ENCODE measurements around the gene CELSR1. TPM values are rescaled to one million over a fixed set of nuclear protein-coding genes. Genes with fewer than 3 reads are reported as not detected.

CELSR1 gene
- total and polyA plus RNA-seq, 2 of the 13 experiments (the other 11 are each of a cell fraction or from before 2014, with no cell fraction given), result 0.78 to 1.8 TPM

- WGBS (ENCODE audit: low lambda C conversion rate), result 95% methylated on average over 8 of the region's 8 CpGs
- Histone ChIP-seq H3K4me1 (ENCODE audit: insufficient read depth, low read length) (no peaks in the 10 kb centered on the region), H4K20me1 (ENCODE audit: insufficient read depth, low read length) (no peaks in the 10 kb centered on the region), H3K27me3 (ENCODE audit: control insufficient read depth in 1 of 2, insufficient read depth in 2 of 2, low read length in 2 of 2) (no peaks in the 10 kb centered on the region), H3K36me3 (replicated peaks in 1 of 2; ENCODE audit: control insufficient read depth in 1 of 2, insufficient read depth in 2 of 2, low read length in 2 of 2) (peaks cover 44 to 80% of the 10 kb centered on the region in 2 experiments), H2AFZ (ENCODE audit: low read length) (no peak overlapping the region), H3K9ac (ENCODE audit: insufficient read depth, low read depth, low read length) (no peak overlapping the region), H3K4me2 (ENCODE audit: low read depth, low read length) (no peak overlapping the region), H3K4me3 (replicated peaks in 1 of 3; ENCODE audit: insufficient read depth in 1 of 3, low read depth in 2 of 3, low read length in 3 of 3) (no peak overlapping the region), H3K27ac (ENCODE audit: extremely low read length, insufficient read depth, low read length) (no peak overlapping the region), H3K79me2 (ENCODE audit: insufficient read depth, low read length) (no peaks in the 10 kb centered on the region), H3K9me3 (ENCODE audit: low read length) (no peaks in the 10 kb centered on the region)
- intact Hi-C loops (cut with micrococcal nuclease; ENCODE audit: unreplicated experiment) (no loop called here), in situ Hi-C loops (cut with HindIII; ENCODE audit: extremely low pct_ligation_motif_present, low pct_unique_long_range_greater_than_20kb) (no loop called here)
- DNase-seq (ENCODE audit: low spot score), result no peak
- TF ChIP-seq ISX (CRISPR knock-in tag; conservative IDR thresholded peaks at IDR 0.05) (no peak), BATF2 (CRISPR knock-in tag; IDR thresholded peaks at IDR 0.05) (no peak), MEIS2 (CRISPR knock-in tag; IDR thresholded peaks at IDR 0.05) (no peak), NPAS2 (CRISPR knock-in tag; IDR thresholded peaks at IDR 0.05; ENCODE audit: borderline replicate concordance) (no peak), NONO (IDR thresholded peaks at IDR 0.05) (no peak), NONO (CRISPR knock-in tag; conservative IDR thresholded peaks at IDR 0.05) (no peak), TAF1 (CRISPR knock-in tag; IDR thresholded peaks at IDR 0.05) (no peak), YY1 (IDR thresholded peaks at IDR 0.05; ENCODE audit: insufficient read depth, insufficient replicate concordance, low read depth, low read length) (no peak), USF2 (IDR thresholded peaks at IDR 0.05; ENCODE audit: low read depth, low read length) (no peak), USF2 (CRISPR knock-in tag; IDR thresholded peaks at IDR 0.05; ENCODE audit: borderline replicate concordance) (no peak), GMEB2 (CRISPR knock-in tag; IDR thresholded peaks at IDR 0.05; ENCODE audit: low read depth) (no peak), SRSF9 (IDR thresholded peaks at IDR 0.05; ENCODE audit: borderline replicate concordance, insufficient read depth, low read depth, low read length, poor library complexity, severe bottlenecking) (no peak), MNT (IDR thresholded peaks at IDR 0.05) (no peak), ZSCAN25 (CRISPR knock-in tag; IDR thresholded peaks at IDR 0.05) (no peak), ASH2L (IDR thresholded peaks at IDR 0.05; ENCODE audit: insufficient read length, low read depth, low read length) (no peak), ZMYM3 (CRISPR knock-in tag; IDR thresholded peaks at IDR 0.05) (no peak)
- ChIA-PET POLR2A (interaction anchor here (0.6 kb wide), 1 partner anchor 166 kb away, joined by 3 read pairs; no protein-coding TSS in a partner anchor), CTCF (ENCODE audit: low intra/inter-chr PET ratio, low total read pairs) (no interaction called here)
- no TSS peak for BruUV-seq (replicated peaks)
- no peak for FAIRE-seq
- no peak for ATAC-seq
Measured at GRCh38 chr22:46353483-46354105, 183.8 kb downstream of the CELSR1 start.
